Activated B cell treated with CpG ODN at 0.5 μM for 24 hours (primary cell): Measurements from ENCODE around the gene MAN1A2. TPM values are rescaled to one million over a fixed set of nuclear protein-coding genes. Genes with fewer than 3 reads are reported as not detected.

ENCODE experiments used
- ATAC-seq: fragments of 200-7000 bp; cut with Tn5 transposase; one replicate; pipeline ENCODE4 v1.10.0; 2021; ENCODE audit warnings: low read depth, mild to moderate bottlenecking, moderate library complexity
- CTCF ChIA-PET: fragments of 350-600 bp; sonication (Branson Sonifier 250); formaldehyde crosslinking; loops from one replicate; lab custom pipeline; 2021; ENCODE audit warnings: antibody characterized with exemption; lab: Charles Lee
- POLR2A ChIA-PET: fragments of 350-600 bp; sonication (Branson Sonifier 250); formaldehyde crosslinking; loops from one replicate; lab custom pipeline; 2021; ENCODE audit warnings: antibody characterized with exemption; lab: Charles Lee
- DNase-seq: peaks from one replicate; pipeline ENCODE4 v3.0.0; 2022
- H3K27ac Mint-ChIP-seq: one replicate; pipeline ENCODE4 v1.8.0; 2020; ENCODE audit warnings: mixed read lengths
- H3K27me3 Mint-ChIP-seq: one replicate; pipeline ENCODE4 v1.8.0; 2021; ENCODE audit warnings: mixed read lengths
- H3K36me3 Mint-ChIP-seq: one replicate; pipeline ENCODE4 v1.8.0; 2021; ENCODE audit warnings: low read depth, mixed read lengths
- H3K4me1 Mint-ChIP-seq: one replicate; pipeline ENCODE4 v1.8.0; 2021; ENCODE audit warnings: mixed read lengths
- H3K4me3 Mint-ChIP-seq: one replicate; pipeline ENCODE4 v1.8.0; 2020; ENCODE audit warnings: mild to moderate bottlenecking, mixed read lengths
- H3K9me3 Mint-ChIP-seq: one replicate; pipeline ENCODE4 v1.8.0; 2020; ENCODE audit warnings: mixed read lengths
- CTCF ChIP-seq: fragments of 200-600 bp; IDR thresholded peaks from one replicate; pipeline ENCODE4 v1.8.0; 2022; ENCODE audit warnings: antibody characterized with exemption, mild to moderate bottlenecking
- intact Hi-C: fragments of 100-400 bp; cut with micrococcal nuclease; formaldehyde crosslinking; loops from one replicate; pipeline ENCODE4 v1.15.1; 2024
- total RNA-seq: library from RNA; stranded (reverse); gene quantifications from 2 replicates; pipeline ENCODE4 v1.2.3, GENCODE V29; 2022

Gene MAN1A2
- total RNA-seq, 1 donor from 2014 or later: 46.0 TPM

GRCh38 chr1:117535821-117536220, 168.6 kb downstream of the MAN1A2 start:
- CTCF ChIA-PET: interaction anchor here (0.8 to 10.7 kb wide), 24 partner anchors 8 to 360 kb away, joined by 3 to 239 read pairs (median 8); no protein-coding TSS in a partner anchor
- TF ChIP-seq CTCF: no peak
- H3K27ac Mint-ChIP-seq: no peak overlapping the region
- H3K36me3 Mint-ChIP-seq: no peaks in the 10 kb centered on the region
- no peak for ATAC-seq
- POLR2A ChIA-PET: interaction anchor here (1.1 to 3.4 kb wide), 5 partner anchors 71 to 222 kb away, joined by 3 to 24 read pairs (median 8); partner anchors contain the start of gene TENT5C
- H3K9me3 Mint-ChIP-seq: no peaks in the 10 kb centered on the region
- H3K4me1 Mint-ChIP-seq: peaks cover 2% of the 10 kb centered on the region
- no peaks in the 10 kb centered on the region for H3K27me3 Mint-ChIP-seq
- intact Hi-C loops: loop anchor here (1.0 to 10.0 kb wide), 9 partner anchors 24 to 471 kb away; partner anchors contain the start of gene TTF2
- no peak for DNase-seq
- no peak overlapping the region for H3K4me3 Mint-ChIP-seq

GRCh38 chr1:117537291-117537920, 170.2 kb downstream of the MAN1A2 start:
- DNase-seq: no peak
- POLR2A ChIA-PET: interaction anchor here (1.4 kb wide), 1 partner anchor 139 kb away, joined by 3 read pairs; no protein-coding TSS in a partner anchor
- Mint-ChIP-seq H3K36me3 (no peaks in the 10 kb centered on the region), H3K4me3 (no peak overlapping the region), H3K27me3 (no peaks in the 10 kb centered on the region), H3K9me3 (no peaks in the 10 kb centered on the region), H3K27ac (no peak overlapping the region), H3K4me1 (peaks cover 2% of the 10 kb centered on the region)
- CTCF ChIA-PET: interaction anchor here (2.8 to 10.7 kb wide), 5 partner anchors 24 to 217 kb away, joined by 17 to 239 read pairs (median 30); no protein-coding TSS in a partner anchor
- intact Hi-C loops: loop anchor here (5.0 to 10.0 kb wide), 2 partner anchors 35 to 473 kb away; partner anchors contain the start of gene TTF2
- TF ChIP-seq CTCF: no peak
- no peak for ATAC-seq

GRCh38 chr1:117540532-117540931, 173.3 kb downstream of the MAN1A2 start:
- POLR2A ChIA-PET: no interaction called here
- no peak for TF ChIP-seq CTCF
- no peak overlapping the region for H3K4me3 Mint-ChIP-seq
- intact Hi-C loops: no loop called here
- DNase-seq (no peak), ATAC-seq (no peak)
- no peaks in the 10 kb centered on the region for H3K36me3 Mint-ChIP-seq
- CTCF ChIA-PET: interaction anchor here (1.3 to 10.7 kb wide), 2 partner anchors 9 to 214 kb away, joined by 3 to 239 read pairs; no protein-coding TSS in a partner anchor
- no peak overlapping the region for H3K27ac Mint-ChIP-seq
- no peaks in the 10 kb centered on the region for H3K27me3 Mint-ChIP-seq
- no peaks in the 10 kb centered on the region for H3K9me3 Mint-ChIP-seq
- peaks cover 2% of the 10 kb centered on the region for H3K4me1 Mint-ChIP-seq

GRCh38 chr1:117541003-117541402, 173.8 kb downstream of the MAN1A2 start:
- Mint-ChIP-seq H3K4me1 (peaks cover 2% of the 10 kb centered on the region), H3K36me3 (no peaks in the 10 kb centered on the region), H3K27me3 (no peaks in the 10 kb centered on the region), H3K27ac (no peak overlapping the region), H3K4me3 (no peak overlapping the region), H3K9me3 (no peaks in the 10 kb centered on the region)
- ChIA-PET CTCF (interaction anchor here (1.3 to 10.7 kb wide), 2 partner anchors 8 to 214 kb away, joined by 3 to 239 read pairs; no protein-coding TSS in a partner anchor), POLR2A (no interaction called here)
- no peak for TF ChIP-seq CTCF
- intact Hi-C loops: no loop called here
- ATAC-seq (no peak), DNase-seq (no peak)

- TF ChIP-seq CTCF: no peak
- CTCF ChIA-PET: interaction anchor here (1.3 to 10.7 kb wide), 2 partner anchors 8 to 213 kb away, joined by 3 to 239 read pairs; no protein-coding TSS in a partner anchor
- ATAC-seq (no peak), DNase-seq (no peak)
- H3K27me3 Mint-ChIP-seq: no peaks in the 10 kb centered on the region
- POLR2A ChIA-PET: interaction anchor here (0.6 to 1.1 kb wide), 2 partner anchors 50 to 133 kb away, joined by 3 to 11 read pairs; no protein-coding TSS in a partner anchor
- no peak overlapping the region for H3K27ac Mint-ChIP-seq
- H3K4me1 Mint-ChIP-seq: peaks cover 2% of the 10 kb centered on the region
- no peaks in the 10 kb centered on the region for H3K9me3 Mint-ChIP-seq
- H3K4me3 Mint-ChIP-seq: no peak overlapping the region
- no peaks in the 10 kb centered on the region for H3K36me3 Mint-ChIP-seq
- intact Hi-C loops: no loop called here
Observed at GRCh38 chr1:117541585-117541984, 174.3 kb downstream of the MAN1A2 start.
